Karpas-422 (cell line): ENCODE data around the gene TIMM22. TPM values are rescaled to one million over a fixed set of nuclear protein-coding genes. Genes with fewer than 3 reads are reported as not detected.

Source experiments
- DNase-seq: peaks from one replicate; pipeline ENCODE4 v3.0.0-alpha.2; 2015
- H2AFZ ChIP-seq: fragments of 200-600 bp; sonication (generic); 2 replicates; pipeline ENCODE4 v1.6.1; 2014; ENCODE audit warnings: antibody characterized with exemption, low read length, mixed read lengths
- H3K27ac ChIP-seq: fragments of 200-600 bp; sonication (generic); 2 replicates; pipeline ENCODE4 v1.5.1; 2014; ENCODE audit warnings: mild to moderate bottlenecking, low read length, moderate library complexity
- H3K27me3 ChIP-seq: fragments of 200-600 bp; sonication (generic); 2 replicates; pipeline ENCODE4 v1.6.1; 2014; ENCODE audit warnings: low read length, mixed read lengths
- H3K36me3 ChIP-seq: fragments of 200-600 bp; sonication (generic); 2 replicates; pipeline ENCODE4 v1.6.1; 2014; ENCODE audit warnings: low read length, mixed read lengths; ENCODE audit not compliant: insufficient read depth
- H3K4me1 ChIP-seq: fragments of 200-600 bp; sonication (generic); 2 replicates; pipeline ENCODE4 v1.6.1; 2014; ENCODE audit warnings: mild to moderate bottlenecking, low read length, mixed read lengths
- H3K4me2 ChIP-seq: fragments of 200-600 bp; sonication (generic); 2 replicates; pipeline ENCODE4 v1.6.1; 2014; ENCODE audit warnings: low read length, low read depth, mild to moderate bottlenecking; ENCODE audit not compliant: poor library complexity, severe bottlenecking
- H3K4me3 ChIP-seq: fragments of 200-600 bp; sonication (generic); 2 replicates; pipeline ENCODE4 v1.5.1; 2014; ENCODE audit warnings: mild to moderate bottlenecking, antibody characterized with exemption, low read length, mixed read lengths
- H3K79me2 ChIP-seq: fragments of 200-600 bp; sonication (generic); 2 replicates; pipeline ENCODE4 v1.6.1; 2014; ENCODE audit warnings: mild to moderate bottlenecking, low read length, mixed read lengths
- H3K9ac ChIP-seq: fragments of 200-600 bp; sonication (generic); 2 replicates; pipeline ENCODE4 v1.6.0; 2014; ENCODE audit warnings: low read length
- H3K9me2 ChIP-seq: fragments of 200-600 bp; sonication (generic), shearing (Covaris generic); replicated peaks from 2 replicates; pipeline ENCODE4 v1.6.0; 2014; ENCODE audit warnings: mild to moderate bottlenecking, low read length, moderate library complexity; ENCODE audit not compliant: insufficient read depth
- H3K9me3 ChIP-seq: fragments of 300-700, 200-600 bp; sonication (generic); 2 replicates; pipeline ENCODE4 v1.6.1; 2014; ENCODE audit warnings: low read length, mixed read lengths
- H4K20me1 ChIP-seq: fragments of 200-600 bp; sonication (generic); 2 replicates; pipeline ENCODE4 v1.6.1; 2014; ENCODE audit warnings: mild to moderate bottlenecking, antibody characterized with exemption, low read length, low read depth; ENCODE audit not compliant: insufficient read depth
- total RNA-seq: library from RNA; depleted of rRNA; stranded (reverse); fragments of >200 nt; shearing (Covaris generic); gene quantifications from 2 replicates; pipeline ENCODE4 v1.2.3, GENCODE V29; 2014; ENCODE audit warnings: low replicate concordance

TIMM22 gene
- total RNA-seq, 1 experiment from 2014 or later, result 4.7 TPM

DNA sequence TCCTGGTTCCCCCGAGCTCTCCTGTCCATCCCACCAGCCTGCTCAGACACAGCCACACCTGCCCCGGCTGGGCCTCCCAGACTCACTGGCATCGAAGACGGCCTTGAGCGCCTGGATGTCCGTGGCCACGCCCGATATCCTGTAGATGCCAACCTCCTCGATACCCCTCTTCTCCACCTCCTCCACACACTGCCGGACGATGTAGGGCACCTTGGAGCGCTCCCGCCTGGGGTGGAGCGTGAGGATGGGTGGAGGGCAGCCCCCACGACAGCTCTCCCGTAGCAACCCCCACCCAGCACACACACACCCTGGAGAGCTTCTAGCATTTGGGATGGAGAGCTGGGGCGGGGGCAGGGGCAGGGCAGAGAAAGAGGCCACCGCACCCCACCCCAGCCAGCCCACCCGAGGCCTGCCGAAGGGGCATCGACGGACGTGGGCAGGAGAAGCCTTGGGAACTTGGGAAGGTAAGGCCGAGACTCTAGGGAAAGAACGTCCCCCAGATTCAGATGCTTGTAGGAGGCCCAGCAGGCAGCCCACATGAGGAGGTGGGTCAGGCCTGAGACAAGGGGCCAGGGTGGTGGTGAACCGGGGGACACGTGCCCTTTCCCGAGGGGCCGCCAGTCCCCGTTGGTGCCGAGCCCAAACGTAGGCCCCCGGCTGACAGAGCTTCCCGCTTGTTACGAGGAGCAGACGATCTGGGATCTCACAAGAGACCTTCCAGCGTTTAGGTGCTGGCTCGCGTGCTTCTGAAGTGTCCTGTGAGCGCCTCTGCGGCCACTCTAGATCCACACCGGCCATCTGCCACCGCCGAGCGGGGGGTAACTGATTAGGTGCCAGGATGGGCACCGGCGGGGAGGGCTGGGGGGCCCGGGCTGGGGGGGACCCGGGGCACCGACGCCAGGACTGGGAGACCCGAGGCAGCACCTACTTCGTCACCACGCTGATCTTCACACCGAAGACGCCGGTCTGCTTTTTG, 15.1 kb downstream of the TIMM22 start:
- H3K9ac ChIP-seq, result no peak overlapping the region
- no peaks in the 10 kb centered on the region for H3K27me3 ChIP-seq
- no peaks in the 10 kb centered on the region for H3K9me2 ChIP-seq
- no peak for DNase-seq
- no peaks in the 10 kb centered on the region for H3K4me1 ChIP-seq
- no peak overlapping the region for H3K4me2 ChIP-seq
- no peak overlapping the region for H2AFZ ChIP-seq
- no peaks in the 10 kb centered on the region for H3K79me2 ChIP-seq
- H3K4me3 ChIP-seq, result no peak overlapping the region
- 0 out of 2 replicates have a peak, but pooled peaks cover 5% of the 10 kb centered on the region for H3K36me3 ChIP-seq
- H3K27ac ChIP-seq, result no peak overlapping the region
- no peaks in the 10 kb centered on the region for H4K20me1 ChIP-seq
- no peaks in the 10 kb centered on the region for H3K9me3 ChIP-seq

DNA sequence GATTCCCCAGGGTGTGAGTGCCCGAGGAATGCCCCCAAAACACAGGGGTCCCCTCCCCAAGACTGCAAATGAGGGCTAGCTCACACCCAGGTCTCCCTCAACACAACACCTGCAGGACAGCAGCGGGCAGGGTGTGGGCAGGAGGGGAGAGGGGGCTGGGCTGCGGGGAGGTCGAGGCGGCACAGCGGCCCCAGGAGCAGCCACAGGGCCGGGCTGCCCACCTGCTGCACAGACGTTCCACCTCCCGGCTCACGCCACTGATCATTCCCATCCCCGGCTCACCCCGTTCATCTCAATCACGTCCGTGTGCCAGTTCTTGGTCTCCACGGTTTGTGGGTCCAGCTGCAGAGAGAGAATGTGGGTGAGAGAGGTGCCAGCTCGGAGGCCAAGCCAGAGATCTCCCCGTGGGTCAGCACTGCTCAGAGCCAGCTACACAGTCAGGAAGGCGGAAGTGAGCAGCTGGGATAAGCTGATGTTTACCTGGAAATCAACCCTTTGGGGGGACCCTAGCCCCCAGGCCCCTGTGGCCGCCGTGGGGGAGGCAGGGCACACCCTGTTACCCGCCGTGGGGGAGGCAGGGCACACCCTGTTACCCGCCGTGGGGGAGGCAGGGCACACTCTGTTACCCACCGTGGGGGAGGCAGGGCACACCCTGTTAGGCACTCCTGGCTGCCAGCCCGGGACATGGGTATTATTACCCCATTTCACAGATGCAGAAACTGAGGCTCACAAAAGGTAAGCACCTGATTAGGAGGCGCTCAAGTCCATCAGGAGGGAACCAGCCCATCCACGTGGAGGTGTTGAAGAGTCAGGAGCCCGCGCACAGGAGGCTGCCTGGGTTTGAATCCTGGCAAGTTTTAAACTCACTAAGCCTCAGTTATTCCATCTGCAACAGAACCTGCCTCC, 16.1 kb downstream of the TIMM22 start:
- Histone ChIP-seq H3K4me3 (no peak overlapping the region), H3K27me3 (no peaks in the 10 kb centered on the region), H3K36me3 (0 out of 2 replicates have a peak, but pooled peaks cover 3% of the 10 kb centered on the region), H2AFZ (no peak overlapping the region), H3K79me2 (no peaks in the 10 kb centered on the region), H3K27ac (no peak overlapping the region), H3K9me3 (no peaks in the 10 kb centered on the region), H3K4me1 (no peaks in the 10 kb centered on the region), H3K4me2 (no peak overlapping the region), H3K9me2 (no peaks in the 10 kb centered on the region), H4K20me1 (no peaks in the 10 kb centered on the region), H3K9ac (no peak overlapping the region)
- DNase-seq, result no peak

DNA sequence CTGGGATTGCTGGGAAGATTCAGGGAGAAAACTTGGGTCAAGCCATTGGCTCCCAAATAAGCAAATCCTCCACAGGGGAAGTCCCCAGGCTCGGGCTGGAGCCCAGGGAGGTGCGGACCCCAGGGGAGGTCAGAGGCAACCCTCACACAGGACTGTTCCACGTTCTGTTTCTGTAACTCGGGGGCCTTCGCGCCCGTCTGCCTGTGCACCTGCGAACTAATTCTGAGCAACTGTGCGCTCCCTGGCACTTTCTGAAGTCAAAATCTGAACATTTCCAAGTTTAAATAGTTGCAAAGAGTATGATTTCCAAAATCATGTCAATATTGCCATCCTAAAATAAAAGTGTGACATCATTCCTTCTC, 16.8 kb downstream of the TIMM22 start:
- no peaks in the 10 kb centered on the region for H3K4me1 ChIP-seq
- H3K4me3 ChIP-seq, result no peak overlapping the region
- no peaks in the 10 kb centered on the region for H3K79me2 ChIP-seq
- no peak overlapping the region for H3K9ac ChIP-seq
- no peaks in the 10 kb centered on the region for H4K20me1 ChIP-seq
- H3K9me3 ChIP-seq, result no peaks in the 10 kb centered on the region
- DNase-seq, result no peak
- H3K27ac ChIP-seq, result no peak overlapping the region
- H3K27me3 ChIP-seq, result no peaks in the 10 kb centered on the region
- no peak overlapping the region for H2AFZ ChIP-seq
- no peaks in the 10 kb centered on the region for H3K9me2 ChIP-seq
- no peak overlapping the region for H3K4me2 ChIP-seq
- no peaks in the 10 kb centered on the region for H3K36me3 ChIP-seq

DNA sequence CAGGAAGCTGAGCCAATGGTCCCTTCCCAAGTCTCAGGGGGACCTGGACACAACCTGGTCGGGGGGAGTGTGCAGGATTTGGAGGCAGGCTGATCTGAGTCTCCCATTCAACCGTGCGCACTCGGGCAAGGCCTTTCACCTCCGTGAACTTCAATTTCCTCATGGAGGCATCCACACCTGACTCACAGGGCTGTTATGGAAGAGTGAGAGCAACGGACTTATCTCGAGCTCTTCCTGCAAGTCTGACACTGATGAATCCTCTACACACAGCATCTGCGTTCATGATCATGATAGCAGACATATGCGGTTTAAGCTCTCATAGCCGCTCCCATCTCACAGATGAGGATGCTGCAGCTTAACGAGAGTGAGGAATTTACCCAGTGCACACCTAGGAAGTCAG, 21.6 kb downstream of the TIMM22 start:
- no peak for DNase-seq
- Histone ChIP-seq H3K4me2 (no peak overlapping the region), H4K20me1 (no peaks in the 10 kb centered on the region), H3K4me3 (no peak overlapping the region), H3K27me3 (no peaks in the 10 kb centered on the region), H3K36me3 (no peaks in the 10 kb centered on the region), H3K9me2 (no peaks in the 10 kb centered on the region), H3K79me2 (no peaks in the 10 kb centered on the region), H2AFZ (no peak overlapping the region), H3K9me3 (no peaks in the 10 kb centered on the region), H3K27ac (no peak overlapping the region), H3K9ac (no peak overlapping the region), H3K4me1 (no peaks in the 10 kb centered on the region)

- DNase-seq, result no peak
- Histone ChIP-seq H2AFZ (no peak overlapping the region), H3K27me3 (no peaks in the 10 kb centered on the region), H3K9me2 (no peaks in the 10 kb centered on the region), H3K9ac (no peak overlapping the region), H3K9me3 (no peaks in the 10 kb centered on the region), H3K79me2 (no peaks in the 10 kb centered on the region), H3K36me3 (no peaks in the 10 kb centered on the region), H3K4me3 (no peak overlapping the region), H3K4me1 (no peaks in the 10 kb centered on the region), H3K27ac (no peak overlapping the region), H3K4me2 (no peak overlapping the region), H4K20me1 (no peaks in the 10 kb centered on the region)
Observed at GRCh38 chr17:1019451-1019850, 22.5 kb downstream of the TIMM22 start.

GRCh38 chr17:1021147-1021546, 24.2 kb downstream of the TIMM22 start:
- Histone ChIP-seq H3K27me3 (no peaks in the 10 kb centered on the region), H3K4me2 (no peak overlapping the region), H3K4me3 (no peak overlapping the region), H3K36me3 (no peaks in the 10 kb centered on the region), H3K27ac (no peak overlapping the region), H3K9ac (no peak overlapping the region), H3K4me1 (no peaks in the 10 kb centered on the region), H4K20me1 (no peaks in the 10 kb centered on the region), H3K9me2 (no peaks in the 10 kb centered on the region), H3K79me2 (no peaks in the 10 kb centered on the region), H3K9me3 (no peaks in the 10 kb centered on the region), H2AFZ (no peak overlapping the region)
- DNase-seq, result no peak

DNA sequence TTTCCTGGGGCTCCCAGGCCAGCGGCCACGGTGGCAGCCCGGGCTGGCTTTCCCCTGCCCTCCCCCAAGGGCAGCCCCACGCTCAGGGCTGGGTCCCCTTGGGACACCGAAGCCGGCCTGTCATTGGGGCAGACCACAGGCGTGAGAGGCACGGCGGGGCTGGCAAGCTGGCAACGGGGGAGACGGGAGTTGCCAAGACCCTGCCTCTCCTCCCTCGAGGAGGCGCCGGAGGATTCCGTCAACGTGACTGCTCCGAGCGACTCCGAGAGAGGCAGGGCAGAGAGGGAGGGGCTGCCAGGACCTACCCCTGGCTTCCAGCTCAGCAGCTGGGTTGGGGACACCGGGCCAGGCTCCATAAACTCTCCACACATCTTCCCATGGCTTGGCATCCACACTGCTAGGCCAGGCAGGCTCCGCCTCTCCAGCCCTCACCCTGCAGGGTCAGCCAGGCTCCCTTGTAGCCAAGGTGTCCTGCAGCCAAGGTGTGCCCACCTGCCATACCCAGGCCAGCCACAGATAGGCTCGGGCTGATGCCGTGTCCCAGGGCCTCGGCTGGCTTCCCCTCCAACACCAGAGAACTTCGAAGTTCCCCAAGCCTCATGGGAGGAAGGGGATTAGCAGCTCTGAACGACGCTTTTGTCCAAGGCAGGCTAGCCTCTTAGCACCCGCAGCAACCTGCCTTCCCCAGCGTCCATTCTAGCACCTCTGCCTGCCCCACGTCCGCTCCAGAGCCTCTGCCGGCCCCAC, 25.5 kb downstream of the TIMM22 start:
- no peaks in the 10 kb centered on the region for H3K9me2 ChIP-seq
- H4K20me1 ChIP-seq, result no peaks in the 10 kb centered on the region
- H2AFZ ChIP-seq, result no peak overlapping the region
- no peak for DNase-seq
- no peak overlapping the region for H3K4me3 ChIP-seq
- H3K4me2 ChIP-seq, result no peak overlapping the region
- H3K36me3 ChIP-seq, result no peaks in the 10 kb centered on the region
- no peaks in the 10 kb centered on the region for H3K4me1 ChIP-seq
- no peaks in the 10 kb centered on the region for H3K27me3 ChIP-seq
- no peak overlapping the region for H3K27ac ChIP-seq
- H3K79me2 ChIP-seq, result no peaks in the 10 kb centered on the region
- no peak overlapping the region for H3K9ac ChIP-seq
- no peaks in the 10 kb centered on the region for H3K9me3 ChIP-seq
